ENCODE data around the gene ATXN1. TPM values are rescaled to one million over a fixed set of nuclear protein-coding genes. Genes with fewer than 3 reads are reported as not detected.

The ATXN1 gene
- total RNA-seq, 1 experiment from 2014 or later: 8.1 TPM

- ChIA-PET CTCF (interaction anchor here (1.7 kb wide), 1 partner anchor 113 kb away, joined by 4 read pairs; no protein-coding TSS in a partner anchor), POLR2A (no interaction called here)
- no peak overlapping the region for H3K4me3 Mint-ChIP-seq
- no peaks in the 10 kb centered on the region for H3K36me3 Mint-ChIP-seq
- no peak for ATAC-seq
- no peaks in the 10 kb centered on the region for H3K4me1 Mint-ChIP-seq
- DNase-seq (ENCODE audit: low spot score): no peak
- no peak for TF ChIP-seq HMGA2 (CRISPR knock-in tag; IDR thresholded peaks at IDR 0.05)
- no peak for TF ChIP-seq ERG (CRISPR knock-in tag; IDR thresholded peaks at IDR 0.05)
- TF ChIP-seq JUN (CRISPR knock-in tag; IDR thresholded peaks at IDR 0.05): no peak
- TF ChIP-seq GRHL2 (CRISPR knock-in tag; IDR thresholded peaks at IDR 0.05; ENCODE audit: insufficient replicate concordance, severe bottlenecking): no peak
- TF ChIP-seq ATF3 (CRISPR knock-in tag; conservative IDR thresholded peaks at IDR 0.05): no peak
- TF ChIP-seq STAT6 (CRISPR knock-in tag; conservative IDR thresholded peaks at IDR 0.05; ENCODE audit: low read depth): no peak
- TF ChIP-seq TCF7 (CRISPR knock-in tag; IDR thresholded peaks at IDR 0.05; ENCODE audit: low read depth): no peak
- no peak for TF ChIP-seq CBFB (CRISPR knock-in tag; IDR thresholded peaks at IDR 0.05; ENCODE audit: low read depth)
- TF ChIP-seq NR2C2 (CRISPR knock-in tag; IDR thresholded peaks at IDR 0.05): no peak
- no peaks in the 10 kb centered on the region for H3K9me3 Mint-ChIP-seq
- H3K27me3 Mint-ChIP-seq (ENCODE audit: low read depth): no peaks in the 10 kb centered on the region
- H3K27ac Mint-ChIP-seq: no peak overlapping the region
These were observed 111.4 kb downstream of the ATXN1 start for GRCh38 chr6:16649890-16650289.

GRCh38 chr6:16649241-16649640 lies 112.0 kb downstream of the ATXN1 start:
- H3K36me3 Mint-ChIP-seq: no peaks in the 10 kb centered on the region
- DNase-seq (ENCODE audit: low spot score) (no peak), ATAC-seq (no peak)
- H3K4me1 Mint-ChIP-seq: no peaks in the 10 kb centered on the region
- ChIA-PET CTCF (interaction anchor here (1.7 kb wide), 1 partner anchor 114 kb away, joined by 4 read pairs; no protein-coding TSS in a partner anchor), POLR2A (no interaction called here)
- H3K27ac Mint-ChIP-seq: no peak overlapping the region
- TF ChIP-seq GABPB1 (CRISPR knock-in tag; IDR thresholded peaks at IDR 0.05): no peak
- no peak for TF ChIP-seq TP53 (CRISPR knock-in tag; IDR thresholded peaks at IDR 0.05)
- no peak for TF ChIP-seq HMGXB4 (CRISPR knock-in tag; IDR thresholded peaks at IDR 0.05)
- no peak overlapping the region for H3K4me3 Mint-ChIP-seq
- no peaks in the 10 kb centered on the region for H3K27me3 Mint-ChIP-seq (ENCODE audit: low read depth)
- H3K9me3 Mint-ChIP-seq: no peaks in the 10 kb centered on the region

GRCh38 chr6:16648003-16648402 lies 113.3 kb downstream of the ATXN1 start:
- Mint-ChIP-seq H3K27ac (no peak overlapping the region), H3K36me3 (no peaks in the 10 kb centered on the region), H3K27me3 (ENCODE audit: low read depth) (no peaks in the 10 kb centered on the region), H3K4me3 (no peak overlapping the region), H3K4me1 (no peaks in the 10 kb centered on the region), H3K9me3 (no peaks in the 10 kb centered on the region)
- DNase-seq (ENCODE audit: low spot score) (no peak), ATAC-seq (no peak)
- ChIA-PET POLR2A (no interaction called here), CTCF (no interaction called here)
- TF ChIP-seq ETV6 (CRISPR knock-in tag; IDR thresholded peaks at IDR 0.05) (no peak), TEAD4 (CRISPR knock-in tag; IDR thresholded peaks at IDR 0.05) (no peak), ZNF532 (CRISPR knock-in tag; IDR thresholded peaks at IDR 0.05; ENCODE audit: borderline replicate concordance) (no peak), ZBTB21 (CRISPR knock-in tag; IDR thresholded peaks at IDR 0.05; ENCODE audit: borderline replicate concordance) (no peak), ZNF232 (CRISPR knock-in tag; IDR thresholded peaks at IDR 0.05) (no peak), GABPB1 (CRISPR knock-in tag; IDR thresholded peaks at IDR 0.05) (no peak), ARID4B (CRISPR knock-in tag; IDR thresholded peaks at IDR 0.05; ENCODE audit: borderline replicate concordance) (no peak)

Measured in WTC11 (cell line).